CD4-positive, alpha-beta T cell treated with Interleukin-15 for 1 hour (primary cell): Measurements from ENCODE around the gene RFFL.
"Not testable (repeated sequence)": the region's sequence is repeated elsewhere in the genome, so short reads cannot be mapped to it uniquely, and the experiment has no call there.

Experiments
- DNase-seq: peaks from one replicate; pipeline ENCODE4 v3.0.0-alpha.2; 2020

RFFL gene

DNA sequence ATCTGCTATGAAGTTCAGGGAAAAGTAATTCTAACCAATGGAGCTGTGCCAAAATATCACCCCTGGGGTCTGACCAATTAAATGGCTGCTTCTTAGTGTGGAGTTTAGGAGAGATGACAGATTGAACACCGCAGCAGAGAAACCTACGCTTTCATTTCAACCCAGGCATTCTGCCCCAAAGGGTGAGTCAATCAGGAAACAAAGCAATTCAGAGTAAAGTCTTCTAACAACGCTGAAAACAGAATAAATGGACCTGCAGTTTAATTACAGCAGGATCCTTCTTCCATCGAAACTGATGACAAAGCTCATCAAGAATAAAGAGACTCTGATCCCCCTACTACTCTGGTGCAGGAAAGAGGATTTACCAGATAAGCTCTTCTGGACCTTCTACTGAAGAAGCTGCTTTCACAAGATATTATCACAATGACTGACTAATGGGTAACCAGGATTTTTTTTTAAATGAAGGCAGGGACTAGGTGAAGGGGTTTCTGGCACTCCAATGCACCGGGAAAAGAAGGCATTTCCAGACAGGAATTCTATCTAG, 16.7 kb downstream of the RFFL start:
- DNase-seq: peak; percentile 69

DNA sequence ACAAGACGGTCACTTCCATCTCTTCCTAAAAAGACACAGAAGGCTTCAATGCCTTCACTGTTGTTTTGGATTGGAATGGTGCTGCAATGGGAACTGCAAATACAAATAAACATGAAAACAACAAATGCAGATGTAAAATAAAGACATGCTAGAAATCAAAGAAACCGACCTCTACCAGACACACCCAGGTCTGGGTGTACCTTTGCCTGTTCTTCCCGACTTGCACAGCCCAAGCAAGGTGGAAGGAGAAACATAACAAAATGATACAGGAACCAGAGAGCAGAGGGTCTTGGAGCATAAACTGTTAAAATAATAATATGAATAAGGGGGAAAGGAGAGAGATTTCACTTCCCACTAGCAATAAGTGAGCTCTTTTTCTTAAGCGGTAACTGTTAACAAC, 17.3 kb downstream of the RFFL start:
- no peak for DNase-seq

DNA sequence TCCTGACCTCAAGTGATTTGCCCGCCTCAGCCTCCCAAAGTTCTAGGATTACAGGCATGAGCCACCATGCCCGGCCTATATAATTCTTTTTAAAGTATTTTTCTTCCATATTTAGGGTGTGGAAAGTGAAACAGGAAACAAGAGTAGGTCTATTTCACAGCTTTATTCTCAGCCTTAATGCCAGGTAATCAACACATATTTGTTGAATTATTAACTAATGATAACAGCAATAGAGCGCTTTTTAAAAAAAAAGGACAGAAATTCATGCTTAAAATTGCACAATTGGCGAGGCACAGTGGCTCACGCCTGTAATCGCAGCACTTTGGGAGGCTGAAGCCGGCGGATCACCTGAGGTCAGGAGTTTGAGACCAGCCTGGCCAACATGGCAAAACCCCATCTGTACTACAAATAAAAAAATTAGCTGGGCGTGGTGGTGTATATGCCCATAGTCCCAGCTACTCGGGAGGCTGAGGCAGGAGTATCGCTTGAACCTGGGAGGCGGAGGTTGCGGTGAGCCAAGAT, 18.0 kb downstream of the RFFL start:
- not testable (repeated sequence) for DNase-seq

DNA sequence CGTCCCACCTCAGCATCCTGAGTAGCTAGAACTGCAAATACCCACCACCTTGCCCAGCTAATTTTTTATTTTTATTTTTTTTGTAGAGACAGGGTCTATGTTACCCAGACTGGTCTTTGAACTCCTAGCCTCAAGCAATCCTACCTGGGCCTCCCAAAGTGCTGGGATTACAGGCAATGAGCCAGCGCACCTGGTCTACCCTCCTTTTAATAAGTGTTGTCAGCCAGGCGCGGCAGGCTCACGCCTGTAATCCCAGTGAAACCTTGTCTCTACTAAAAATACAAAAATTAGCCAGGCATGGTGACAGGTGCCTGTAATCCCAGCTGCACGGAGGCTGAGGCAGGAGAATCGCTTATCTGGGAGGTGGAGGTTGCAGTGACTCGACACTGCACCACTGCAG, 19.3 kb downstream of the RFFL start:
- no peak for DNase-seq

DNA sequence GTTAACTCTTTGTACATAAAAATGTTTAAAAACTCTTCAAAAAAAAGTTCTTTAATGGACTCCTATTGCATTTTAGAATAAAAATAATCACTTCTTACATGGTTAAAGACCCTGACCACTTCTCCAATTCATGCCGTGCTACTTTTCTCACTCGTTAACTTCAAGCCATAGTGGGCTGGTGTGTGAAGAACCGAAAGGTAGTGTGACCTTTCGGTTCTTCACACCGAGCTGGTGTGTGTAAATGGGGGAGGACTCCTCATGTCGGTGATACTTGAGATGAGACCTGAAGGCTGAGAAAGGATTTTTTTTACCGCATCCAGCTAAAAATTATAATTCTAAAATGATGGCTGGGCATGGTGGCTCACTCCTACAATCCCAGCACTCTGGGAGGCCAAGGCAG, 22.1 kb downstream of the RFFL start:
- no peak for DNase-seq

DNA sequence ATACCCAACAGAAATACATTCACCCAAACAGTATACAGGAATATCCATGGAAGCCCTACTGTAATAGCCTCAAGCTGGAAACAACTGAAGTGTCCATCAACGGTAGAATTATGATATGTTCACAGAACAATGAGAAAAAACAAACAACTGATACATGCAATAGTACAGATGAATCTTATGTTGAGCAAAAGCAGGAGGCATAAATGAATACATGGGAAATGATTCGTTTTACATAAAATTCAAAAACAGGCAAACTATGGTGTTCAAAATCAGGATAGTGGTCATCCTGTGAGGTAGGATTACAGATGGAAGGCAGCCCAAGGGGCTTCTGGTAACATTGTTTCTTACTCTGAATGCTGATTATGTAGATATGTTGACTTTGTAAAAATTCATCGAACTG, 25.1 kb downstream of the RFFL start:
- DNase-seq: no peak

DNA sequence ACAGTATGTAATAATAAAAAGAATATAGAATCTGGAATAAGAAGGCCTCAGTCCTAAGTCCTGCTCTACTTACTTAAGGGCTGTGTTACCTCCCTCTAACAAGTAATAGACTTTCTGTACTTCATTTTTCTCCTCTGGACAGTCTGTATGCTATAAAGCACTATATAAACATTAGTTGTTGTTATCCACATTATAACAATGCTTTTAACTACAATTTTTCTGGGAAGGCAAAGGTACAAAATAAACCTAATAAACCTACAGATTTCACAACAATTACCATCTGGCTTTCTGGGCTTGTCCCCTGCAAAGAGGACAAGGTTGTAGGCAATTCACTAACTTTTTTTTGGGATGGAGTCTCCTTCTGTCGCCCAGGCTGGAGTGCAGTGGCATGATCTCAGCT, 32.7 kb downstream of the RFFL start:
- no peak for DNase-seq

DNA sequence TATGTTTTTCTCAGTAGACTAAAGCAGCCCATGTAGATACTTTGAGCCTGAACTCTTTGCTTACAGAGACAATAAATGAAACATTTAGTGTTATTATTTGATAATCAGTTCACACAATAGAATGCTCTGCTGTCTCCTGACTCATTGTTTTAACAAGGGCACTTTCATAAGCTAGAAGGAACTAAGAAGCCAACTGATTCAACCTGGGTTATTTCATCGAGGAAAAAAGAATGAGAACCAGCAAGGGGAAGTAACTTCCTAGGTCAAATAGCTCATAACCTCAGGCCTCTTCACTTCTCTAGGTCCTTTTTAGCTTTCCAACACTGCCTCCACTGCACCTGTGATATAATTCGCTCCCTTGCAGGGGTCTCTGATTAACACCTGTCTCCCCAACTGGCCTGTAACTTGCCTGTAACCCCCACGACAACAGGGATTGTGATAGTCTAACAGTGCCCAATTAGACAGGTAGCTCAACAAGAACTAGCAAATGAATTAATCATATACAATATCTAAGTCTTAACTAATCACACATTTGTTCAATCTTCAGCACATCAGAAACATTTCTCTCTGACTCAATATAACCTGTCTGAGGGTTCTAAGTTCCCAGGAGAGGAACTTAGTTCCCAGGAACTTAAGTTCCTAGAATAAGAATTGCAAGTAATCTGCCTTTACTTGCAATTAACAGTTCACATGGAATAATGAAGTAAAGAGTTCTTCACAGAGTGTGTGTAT, 34.8 kb downstream of the RFFL start:
- no peak for DNase-seq

DNA sequence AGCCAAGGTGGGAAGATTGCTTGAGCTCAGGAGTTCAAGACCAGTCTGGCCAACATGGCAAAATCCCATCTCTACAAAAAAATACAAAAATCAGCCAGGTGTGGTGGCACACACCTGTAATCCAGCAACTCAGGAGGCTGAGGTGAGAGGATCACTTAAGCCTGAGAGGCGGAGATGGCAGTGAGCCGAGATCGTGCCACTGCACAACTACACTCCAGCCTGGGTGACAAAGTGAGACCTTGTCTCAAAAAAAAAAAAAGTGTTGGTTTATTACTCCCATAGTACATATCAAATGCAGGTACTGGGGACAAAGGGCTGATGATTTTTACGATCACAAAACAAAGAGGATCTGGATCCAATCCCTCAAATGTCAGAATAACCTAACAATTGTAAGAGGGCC, 35.4 kb downstream of the RFFL start:
- DNase-seq: not testable (repeated sequence)

DNA sequence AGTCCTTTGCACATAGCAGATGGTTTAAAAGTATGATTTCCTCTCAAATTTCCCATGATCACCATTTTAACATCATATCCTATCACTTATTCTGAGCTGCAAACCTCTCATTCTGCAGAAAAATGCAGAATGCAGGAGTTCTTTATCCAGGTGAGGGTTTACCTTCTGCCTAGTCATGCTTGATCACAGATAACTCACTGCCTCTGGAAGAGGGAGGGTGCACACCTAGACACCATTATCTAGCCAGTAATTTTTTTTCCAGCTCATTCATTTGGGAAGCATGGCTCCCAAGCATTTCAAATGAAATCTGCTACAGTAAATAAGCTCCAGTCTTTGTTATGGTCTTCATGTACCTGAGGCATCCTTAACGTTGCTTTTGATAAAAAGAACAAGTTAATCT, 38.0 kb downstream of the RFFL start:
- no peak for DNase-seq

DNA sequence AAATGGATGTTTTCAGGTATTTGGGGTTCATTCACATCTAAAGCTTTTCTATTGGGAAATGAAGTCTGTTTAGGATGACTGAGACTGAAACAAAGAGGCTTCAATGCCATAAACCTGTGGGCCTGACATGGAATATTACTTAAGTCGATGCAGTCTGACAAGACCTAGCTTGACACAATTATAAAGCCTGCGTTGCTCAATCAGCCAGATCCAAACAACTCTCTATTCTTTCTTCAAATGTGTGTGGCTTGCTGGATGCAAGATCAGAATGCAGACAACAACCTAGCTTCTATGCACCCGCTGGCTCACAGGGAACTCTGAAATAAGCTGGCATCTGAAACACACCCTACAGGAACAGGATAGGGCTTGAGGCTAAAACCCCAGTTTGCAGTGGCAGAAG, 40.0 kb downstream of the RFFL start:
- no peak for DNase-seq

DNA sequence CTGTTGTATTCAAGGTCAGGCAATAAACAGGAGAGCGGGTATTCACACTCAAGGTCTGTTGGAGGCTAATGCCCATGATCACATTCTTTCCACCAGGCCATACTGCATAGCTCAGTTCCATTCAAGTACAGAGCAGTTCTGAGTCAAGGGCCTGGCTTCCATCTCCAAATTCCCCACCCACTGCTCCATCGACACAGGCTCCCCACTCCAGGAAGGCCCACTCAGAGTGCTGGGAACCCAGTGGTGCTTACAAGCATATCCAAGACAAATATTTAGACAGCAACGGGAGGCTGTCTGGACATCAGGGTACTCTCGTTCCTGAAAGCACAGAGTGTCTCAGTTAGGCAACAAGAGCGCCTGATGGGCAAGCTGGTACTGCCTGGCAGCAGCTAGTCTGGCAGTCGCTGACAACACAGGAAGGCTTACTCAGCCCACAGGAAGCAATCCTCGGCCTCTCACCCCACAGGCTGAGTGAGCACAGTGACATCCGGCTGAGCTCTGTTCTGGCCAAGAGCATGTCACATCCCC, 40.9 kb downstream of the RFFL start:
- DNase-seq: peak; percentile 80

DNA sequence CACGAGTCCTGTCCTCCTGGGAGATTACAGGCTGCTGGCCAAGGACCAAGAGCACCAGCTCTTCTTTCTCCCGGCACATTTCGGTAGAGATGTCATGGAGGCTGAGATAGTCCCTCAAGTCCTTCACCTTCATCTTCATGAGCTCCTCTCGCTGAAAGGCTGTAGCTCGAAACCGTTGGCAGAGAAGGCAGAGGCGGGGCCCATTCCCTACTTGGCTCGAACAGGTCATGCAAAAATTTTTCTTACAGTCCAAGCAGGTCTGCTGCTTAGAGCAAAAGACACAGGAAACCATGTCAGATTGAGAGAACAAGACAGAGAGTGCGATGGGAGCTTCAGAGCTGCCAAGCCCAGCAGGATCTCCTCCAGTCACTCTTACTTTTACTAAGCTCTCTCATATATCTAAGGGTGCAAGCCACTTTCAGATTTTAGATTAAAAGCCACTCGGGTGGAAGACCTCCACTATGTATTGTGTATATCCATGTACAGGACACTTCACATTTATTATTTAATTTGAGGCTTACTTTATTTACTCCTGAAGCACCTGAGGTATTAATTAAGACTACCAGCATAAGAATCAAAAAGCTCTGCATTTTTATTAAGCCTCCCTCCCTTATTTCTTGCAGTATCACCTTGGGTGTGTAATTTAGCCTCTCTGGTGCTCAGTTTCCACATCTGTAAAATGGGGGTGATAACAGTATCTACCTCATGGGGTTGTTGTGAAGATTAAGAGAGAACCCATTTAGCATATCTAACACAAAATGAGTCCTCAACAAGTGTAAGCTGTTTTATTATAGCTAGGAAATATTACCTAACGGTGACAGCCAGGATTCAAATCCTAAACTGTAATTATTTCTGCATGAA, 41.8 kb downstream of the RFFL start:
- DNase-seq: no peak

DNA sequence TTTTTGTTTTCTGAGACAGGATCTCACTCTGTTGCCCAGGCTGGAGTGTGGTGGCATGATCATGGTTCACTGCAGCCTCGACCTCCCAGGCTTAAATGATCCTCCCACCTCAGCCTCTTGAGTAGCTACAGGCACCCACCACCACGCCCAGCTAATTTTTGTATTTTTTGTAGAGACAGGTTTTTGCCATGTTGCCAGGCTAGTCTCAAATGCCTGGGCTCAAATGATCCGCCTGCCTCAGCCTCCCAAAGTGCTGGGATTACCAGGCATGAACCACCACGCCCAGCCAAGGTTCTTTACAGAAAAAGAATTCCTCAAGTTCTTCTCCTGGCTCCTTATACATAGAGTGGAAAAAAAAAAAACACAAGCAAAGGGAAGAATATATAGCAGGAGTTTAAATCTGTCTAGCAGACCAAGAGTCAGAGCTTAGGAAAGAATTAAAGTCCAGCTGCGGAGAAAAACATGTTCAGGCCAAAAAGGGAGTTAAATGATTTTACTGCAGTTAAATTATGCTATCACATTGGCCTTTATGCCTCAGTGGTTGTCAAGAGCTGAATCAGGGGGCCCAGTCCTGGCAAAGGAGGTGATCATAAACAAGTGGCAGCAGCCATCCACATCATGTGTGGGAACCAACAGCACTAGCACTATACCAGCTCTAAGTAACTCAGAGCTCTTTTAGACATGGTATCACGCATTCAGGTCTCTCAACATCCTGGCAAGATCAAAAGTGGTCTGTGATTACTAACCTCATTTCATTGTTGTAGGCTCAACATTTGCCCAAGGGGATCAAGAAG, 43.9 kb downstream of the RFFL start:
- no peak for DNase-seq

DNA sequence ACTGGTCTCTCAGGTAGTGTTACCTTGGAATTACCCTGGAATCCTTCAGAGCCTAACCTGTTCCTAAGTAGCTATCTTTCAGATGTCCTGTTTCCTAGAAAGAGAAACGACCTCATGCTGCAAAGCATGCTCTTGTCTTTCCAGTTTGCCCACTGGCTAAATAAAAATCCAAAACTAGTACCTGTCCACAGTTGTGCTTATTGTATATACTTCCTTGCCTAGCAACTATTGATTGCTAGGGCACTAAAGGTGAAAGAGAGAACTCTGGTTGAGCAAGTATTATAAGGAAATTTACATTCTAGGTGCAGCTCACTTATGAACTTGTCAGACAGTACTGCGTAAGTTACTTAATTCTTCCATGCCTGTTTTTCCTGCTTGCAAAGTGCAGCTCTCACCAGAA, 44.7 kb downstream of the RFFL start:
- DNase-seq: no peak

DNA sequence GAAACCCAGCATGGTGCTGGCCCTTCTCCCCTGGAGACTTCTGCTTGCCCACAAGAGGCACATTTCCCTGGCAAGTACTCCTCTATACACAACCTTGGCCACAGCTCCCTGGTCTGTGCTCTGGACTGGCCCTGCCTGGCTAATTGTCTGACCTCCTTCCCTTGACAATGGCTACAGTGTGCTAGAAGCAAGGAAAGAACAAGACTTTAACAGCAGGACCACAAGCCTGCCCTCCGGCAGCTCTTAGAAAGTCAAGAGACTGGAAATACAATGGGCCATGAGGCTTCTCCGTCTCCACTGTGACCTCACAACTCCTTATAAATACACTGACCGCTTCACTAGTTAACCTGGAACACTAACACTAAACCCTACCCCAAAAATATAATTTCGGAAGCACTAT, 46.5 kb downstream of the RFFL start:
- DNase-seq: no peak

DNA sequence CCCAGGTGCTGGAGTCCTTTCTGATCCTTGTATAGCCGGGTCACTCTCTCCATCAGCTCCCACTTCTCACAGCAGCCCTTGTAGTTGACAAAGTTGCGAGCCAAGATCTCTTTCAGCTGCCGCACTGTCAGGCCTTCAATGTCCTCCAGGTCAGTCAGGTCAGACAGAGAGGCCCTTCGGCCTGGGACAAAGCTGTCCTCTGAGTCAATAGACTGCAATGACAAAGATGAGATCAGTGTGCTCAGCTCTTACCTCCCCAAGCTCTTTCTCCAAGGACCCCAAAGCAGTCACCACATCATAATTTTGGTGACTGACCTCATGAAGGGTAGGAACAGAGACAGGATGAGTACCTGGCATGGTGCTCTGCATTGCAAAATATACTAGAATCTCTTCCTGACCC, 47.1 kb downstream of the RFFL start:
- no peak for DNase-seq

DNA sequence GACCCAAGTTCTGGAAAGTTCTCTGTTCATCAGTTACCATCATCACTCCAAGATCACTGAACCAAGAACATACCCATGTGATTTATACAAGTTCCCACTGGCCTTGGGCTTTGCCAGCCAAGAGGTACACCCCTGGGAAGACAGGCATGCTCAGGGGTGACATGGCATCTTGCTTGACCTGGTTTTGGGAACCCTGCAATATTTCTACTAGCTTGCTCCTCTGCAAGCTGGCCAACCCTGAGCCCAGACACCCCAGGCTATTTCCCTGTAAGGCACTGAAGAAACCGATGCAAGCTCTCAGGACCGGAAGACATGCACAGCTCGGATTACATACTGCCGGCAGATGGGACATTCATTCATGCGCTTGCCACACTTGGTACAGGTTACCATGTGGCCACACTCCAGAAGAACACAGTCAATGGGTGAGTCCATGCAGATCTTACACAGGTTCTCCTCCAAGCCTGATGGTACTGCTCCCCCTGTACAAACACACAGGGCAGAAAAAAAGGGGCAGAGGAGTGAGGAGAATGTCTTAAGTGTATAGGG, 51.8 kb downstream of the RFFL start:
- DNase-seq: no peak

DNA sequence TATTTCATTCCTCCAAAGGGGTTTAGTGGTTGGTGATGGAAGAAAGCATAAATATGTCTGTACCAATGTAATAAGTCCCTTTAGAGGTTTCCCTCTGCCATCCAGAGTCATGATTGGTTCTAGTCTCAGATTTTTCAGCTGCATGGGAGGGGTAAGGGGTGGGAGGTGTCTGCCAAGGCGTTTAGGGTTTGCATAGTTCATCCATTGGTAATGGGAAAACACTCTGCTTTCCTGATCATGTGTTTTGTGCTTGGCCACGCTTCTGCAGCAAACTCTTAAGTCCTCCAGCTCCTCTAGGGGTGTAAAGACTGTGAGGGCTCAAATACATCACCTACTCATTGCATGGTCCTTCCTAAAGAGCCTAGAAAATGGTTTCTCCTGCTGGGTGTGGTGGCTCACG, 53.4 kb downstream of the RFFL start:
- DNase-seq: no peak

DNA sequence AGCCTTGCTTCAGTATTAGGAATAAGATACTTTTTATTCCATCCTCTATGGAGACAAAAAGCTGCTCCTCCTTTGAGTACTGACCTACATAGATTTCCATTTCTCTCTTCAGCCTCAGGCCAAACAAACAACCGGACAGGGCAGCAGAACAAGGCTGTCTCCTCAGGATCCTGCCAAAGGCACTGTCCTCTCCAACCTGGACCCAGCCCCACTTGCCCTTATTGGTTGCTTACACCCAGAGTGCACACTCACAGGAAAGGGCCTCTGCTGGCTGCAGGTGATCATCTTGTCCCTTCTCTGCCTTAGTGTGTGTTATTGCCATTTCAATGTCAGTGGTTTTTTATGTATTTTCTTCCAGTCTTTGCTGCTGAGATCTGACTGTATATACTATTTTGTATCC, 56.5 kb downstream of the RFFL start:
- no peak for DNase-seq

DNA sequence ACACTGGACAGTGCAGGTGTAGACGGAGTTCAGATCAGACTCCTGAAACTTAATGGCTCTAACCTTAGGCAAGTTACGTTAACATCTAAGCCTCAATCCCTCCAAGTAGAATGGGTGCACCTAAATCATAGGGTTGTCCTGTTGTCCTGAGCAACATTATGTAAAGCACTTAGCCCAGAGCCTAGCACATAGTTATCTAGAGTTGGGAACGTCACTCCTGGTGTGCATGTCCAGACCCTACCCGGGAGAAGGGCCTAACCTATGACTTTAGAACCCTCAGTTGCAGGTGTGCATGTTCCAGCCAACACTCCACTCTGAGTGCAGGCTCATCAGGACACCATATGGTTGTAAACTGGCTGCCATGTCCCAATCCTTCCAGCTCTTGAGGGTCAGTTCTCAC, 57.2 kb downstream of the RFFL start:
- DNase-seq: no peak

DNA sequence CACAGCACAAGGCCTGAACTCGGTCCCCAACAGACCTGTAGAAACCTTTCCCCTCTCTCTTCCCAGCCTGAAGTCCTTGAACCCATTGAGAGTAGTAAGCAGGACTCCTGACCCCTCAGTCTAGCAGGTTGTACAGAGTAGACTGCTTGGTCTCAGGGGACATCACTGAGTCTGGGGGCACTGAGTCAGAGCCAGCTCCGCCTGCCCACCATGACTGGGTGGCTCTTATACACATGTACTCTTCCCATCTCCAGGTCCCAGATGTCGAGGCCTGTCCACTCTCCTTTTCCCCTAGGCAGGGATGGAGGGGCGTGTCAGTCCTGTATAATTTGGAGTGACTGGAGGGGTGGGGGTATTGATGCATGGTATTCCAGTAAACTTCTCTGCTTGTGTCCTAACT, 59.7 kb downstream of the RFFL start:
- no peak for DNase-seq
